GM12878 (cell line): ENCODE data around the gene YIPF4. TPM values are rescaled to one million over a fixed set of nuclear protein-coding genes. Genes with fewer than 3 reads are reported as not detected.

Source experiments
- BHLHE40 ChIP-seq, 2 experiments: fragments of 450-650 bp in 1 of 2; IDR thresholded peaks; 2 replicates each; pipeline ENCODE4 v1.6.1; 2011 to 2017; ENCODE audit warnings: low read depth in 2 of 2, borderline replicate concordance in 1 of 2, improper control_type of control experiment in 1 of 2, low read length in 1 of 2, mild to moderate bottlenecking in 1 of 2
- CREB1 ChIP-seq: IDR thresholded peaks from 2 replicates; pipeline ENCODE4 v1.6.1; 2012; ENCODE audit warnings: low read depth, mild to moderate bottlenecking, inconsistent platforms
- CREM ChIP-seq: IDR thresholded peaks from 2 replicates; pipeline ENCODE4 v1.6.1; 2014; ENCODE audit warnings: antibody characterized with exemption, low read depth
- DPF2 ChIP-seq: fragments of 450-650 bp; IDR thresholded peaks from 2 replicates; pipeline ENCODE4 v1.6.1; 2017; ENCODE audit warnings: mild to moderate bottlenecking
- EZH2 ChIP-seq: IDR thresholded peaks from 2 replicates; pipeline ENCODE4 v1.6.1; 2012; ENCODE audit warnings: low read depth, mild to moderate bottlenecking, control low read depth, inconsistent platforms, low read length, borderline replicate concordance; ENCODE audit not compliant: control insufficient read depth
- IKZF1 ChIP-seq: fragments of 450-650 bp; conservative IDR thresholded peaks from 2 replicates; pipeline ENCODE4 v1.6.1; 2017; ENCODE audit warnings: antibody characterized with exemption, mild to moderate bottlenecking
- NFIC ChIP-seq: IDR thresholded peaks from 2 replicates; pipeline ENCODE4 v1.6.1; 2012; ENCODE audit warnings: low read depth, mild to moderate bottlenecking, inconsistent platforms, low read length, moderate library complexity
- NR2C1 ChIP-seq: fragments of 450-650 bp; IDR thresholded peaks from 2 replicates; pipeline ENCODE4 v1.6.1; 2017; ENCODE audit warnings: antibody characterized with exemption, mild to moderate bottlenecking, moderate library complexity
- NRF1 ChIP-seq: conservative IDR thresholded peaks from 2 replicates; pipeline ENCODE4 v1.6.1; 2011; ENCODE audit warnings: mild to moderate bottlenecking, low read depth, low read length, improper control_type of control experiment
- POLR2AphosphoS2 ChIP-seq: IDR thresholded peaks from 2 replicates; pipeline ENCODE4 v1.6.1; 2011; ENCODE audit warnings: low read depth, mild to moderate bottlenecking, low read length, improper control_type of control experiment, moderate library complexity
- REST ChIP-seq: IDR thresholded peaks from 2 replicates; pipeline ENCODE4 v1.6.1; 2012; ENCODE audit warnings: mild to moderate bottlenecking, low read depth, low read length
- SKIL ChIP-seq: fragments of 450-650 bp; IDR thresholded peaks from 2 replicates; pipeline ENCODE4 v1.6.1; 2017; ENCODE audit warnings: mild to moderate bottlenecking, low read depth, inconsistent platforms; ENCODE audit not compliant: poor library complexity, severe bottlenecking
- SMAD1 ChIP-seq: fragments of 450-650 bp; IDR thresholded peaks from 2 replicates; pipeline ENCODE4 v1.6.1; 2018; ENCODE audit warnings: mild to moderate bottlenecking, low read depth; ENCODE audit not compliant: partially characterized antibody
- SPI1 ChIP-seq: IDR thresholded peaks from 2 replicates; pipeline ENCODE4 v1.6.1; 2011; ENCODE audit warnings: low read depth, mild to moderate bottlenecking, low read length, moderate library complexity, borderline replicate concordance; ENCODE audit not compliant: insufficient read depth
- TARDBP ChIP-seq: IDR thresholded peaks from 2 replicates; pipeline ENCODE4 v1.6.1; 2016; ENCODE audit warnings: borderline replicate concordance
- TCF7 ChIP-seq: IDR thresholded peaks from 2 replicates; pipeline ENCODE4 v1.6.1; 2014; ENCODE audit warnings: antibody characterized with exemption, borderline replicate concordance
- ZNF384 ChIP-seq: IDR thresholded peaks from 2 replicates; pipeline ENCODE4 v1.6.1; 2012; ENCODE audit warnings: low read depth, mild to moderate bottlenecking, low read length, improper control_type of control experiment, borderline replicate concordance
- ZNF622 ChIP-seq: fragments of 450-650 bp; IDR thresholded peaks from 2 replicates; pipeline ENCODE4 v1.6.1; 2017; ENCODE audit warnings: mild to moderate bottlenecking, inconsistent platforms
- polyA plus RNA-seq, 11 experiments: library from polyadenylated mRNA; depleted of rRNA in 4 of 11; unstranded in 6 of 11; stranded (reverse) in 5 of 11; fragments of >200 nt; fragmentation: Nextera tagmentation in 4 of 11; fragmentation: Illumina TruSeq in 1 of 11; extraction: Ambion mirVana in 4 of 11; extraction: Trizol in 1 of 11; gene quantifications; 1 replicate in 1 of 11; 2 replicates in 10 of 11; pipeline versions ENCODE4 v1.2.1 to v1.2.3, GENCODE V29; 2011 to 2016; ENCODE audit warnings: inconsistent platforms in 2 of 11, missing spikeins in 2 of 11, low read depth in 1 of 11
- total RNA-seq, 4 experiments: library from RNA; depleted of rRNA in 3 of 4; stranded (reverse); fragments of >200 nt in 3 of 4; fragmentation: Illumina TruSeq in 1 of 4; extraction: Trizol in 1 of 4; gene quantifications; 2 replicates each; pipeline versions ENCODE4 v1.2.1 to v1.2.3, GENCODE V29; 2013 to 2021
- TF ChIP-seq, protein P1 (sequence below): IDR thresholded peaks from 2 replicates; pipeline ENCODE4 v1.6.1; 2012; ENCODE audit warnings: low read length, inconsistent platforms

The YIPF4 gene
- total and polyA plus RNA-seq, 10 of the 15 experiments (the other 5 are each of a cell fraction or from before 2014, with no cell fraction given): 2.8 to 60.4 (median 11.1) TPM

- no peak for TF ChIP-seq REST
- TF ChIP-seq SMAD1: no peak
- no peak for TF ChIP-seq SKIL
- no peak for TF ChIP-seq ZNF622
- peak; percentile 84 for TF ChIP-seq ZNF384
- TF ChIP-seq NR2C1: no peak
- TF ChIP-seq TARDBP: no peak
- TF ChIP-seq NFIC: 0 out of 2 replicates have a peak, but pooled peaks have one; percentile 24
- TF ChIP-seq BHLHE40 (IDR thresholded peaks at IDR 0.05; ENCODE audit: borderline replicate concordance in 1 of 2, low read depth in 2 of 2, low read length in 1 of 2): no peak
- TF ChIP-seq SPI1: peak; percentile 91
- TF ChIP-seq CREB1: no peak
- no peak for TF ChIP-seq IKZF1
- no peak for TF ChIP-seq DPF2
- TF ChIP-seq TCF7: no peak
- TF ChIP-seq CREM: no peak
- TF ChIP-seq, protein P1, sequence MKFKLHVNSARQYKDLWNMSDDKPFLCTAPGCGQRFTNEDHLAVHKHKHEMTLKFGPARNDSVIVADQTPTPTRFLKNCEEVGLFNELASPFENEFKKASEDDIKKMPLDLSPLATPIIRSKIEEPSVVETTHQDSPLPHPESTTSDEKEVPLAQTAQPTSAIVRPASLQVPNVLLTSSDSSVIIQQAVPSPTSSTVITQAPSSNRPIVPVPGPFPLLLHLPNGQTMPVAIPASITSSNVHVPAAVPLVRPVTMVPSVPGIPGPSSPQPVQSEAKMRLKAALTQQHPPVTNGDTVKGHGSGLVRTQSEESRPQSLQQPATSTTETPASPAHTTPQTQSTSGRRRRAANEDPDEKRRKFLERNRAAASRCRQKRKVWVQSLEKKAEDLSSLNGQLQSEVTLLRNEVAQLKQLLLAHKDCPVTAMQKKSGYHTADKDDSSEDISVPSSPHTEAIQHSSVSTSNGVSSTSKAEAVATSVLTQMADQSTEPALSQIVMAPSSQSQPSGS: no peak
- no peak for TF ChIP-seq NRF1
- TF ChIP-seq EZH2: no peak
- no peak for TF ChIP-seq POLR2AphosphoS2
Observed at GRCh38 chr2:32264422-32265105, 13.1 kb upstream of the YIPF4 start, which contains the start of gene NLRC4 (continued).
